Right lobe of liver (tissue), 4 donors: ENCODE data around the gene LRFN2.

Source experiments
- CTCF ChIP-seq, 4 donors: fragments of 200-600 bp in 3 of 4; fragments of 450-650 bp in 1 of 4; IDR thresholded peaks; one replicate each; pipeline versions ENCODE4 v1.5.1 to v1.8.0; 2016 to 2022; ENCODE audit warnings: antibody characterized with exemption in 4 of 4, mild to moderate bottlenecking in 2 of 4
- POLR2A ChIP-seq: fragments of 450-650 bp; IDR thresholded peaks from one replicate; pipeline ENCODE4 v1.6.1; 2017; ENCODE audit warnings: antibody characterized with exemption, mild to moderate bottlenecking
- donor health status: DM: no; HTN: no; CAD: no.
- donor health status: DM: no; HTN: no; CAD: no.
- donor health status: DM: no; HTN: yes; CAD: no.

GRCh38 chr6:40406175-40406574 is 181.0 kb downstream of the LRFN2 start:
- TF ChIP-seq CTCF (IDR thresholded peaks at IDR 0.05): no peak
- no peak for TF ChIP-seq POLR2A
